Measurements from ENCODE around the gene C20orf204. TPM values are rescaled to one million over a fixed set of nuclear protein-coding genes. Genes with fewer than 3 reads are reported as not detected.
"Not testable (repeated sequence)": the region's sequence is repeated elsewhere in the genome, so short reads cannot be mapped to it uniquely, and the experiment has no call there.

The C20orf204 gene
- polyA plus RNA-seq, 1 donor, result 1.2 TPM

- H3K27me3 ChIP-seq (ENCODE audit: control insufficient read depth, insufficient read depth, low read length), result peaks cover 71% of the 10 kb centered on the region
- H3K4me1 ChIP-seq (ENCODE audit: control insufficient read depth, insufficient read depth, low read length), result peaks cover 27% of the 10 kb centered on the region
- H3K36me3 ChIP-seq (ENCODE audit: control insufficient read depth, insufficient read depth, low read length), result no peaks in the 10 kb centered on the region
- no peak overlapping the region for H3K4me3 ChIP-seq (ENCODE audit: low read length)
- peaks cover 3% of the 10 kb centered on the region for H3K9me3 ChIP-seq (ENCODE audit: control insufficient read depth, low read depth, low read length)
- H3K27ac ChIP-seq (ENCODE audit: low read length), result no peak overlapping the region
- 100% methylated on average over 1 of the region's 17 CpGs for WGBS (ENCODE audit: insufficient coverage, low lambda C conversion rate)
- DNase-seq, result no peak
Measured at GRCh38 chr20:64080813-64081623, 45.0 kb downstream of the C20orf204 start.

- no peak for DNase-seq
- Histone ChIP-seq H3K4me3 (ENCODE audit: low read length) (no peak overlapping the region), H3K9me3 (ENCODE audit: control insufficient read depth, low read depth, low read length) (peaks cover 3% of the 10 kb centered on the region), H3K4me1 (ENCODE audit: control insufficient read depth, insufficient read depth, low read length) (peaks cover 27% of the 10 kb centered on the region), H3K27ac (ENCODE audit: low read length) (no peak overlapping the region), H3K36me3 (ENCODE audit: control insufficient read depth, insufficient read depth, low read length) (no peaks in the 10 kb centered on the region), H3K27me3 (ENCODE audit: control insufficient read depth, insufficient read depth, low read length) (peaks cover 76% of the 10 kb centered on the region)
- WGBS (ENCODE audit: insufficient coverage, low lambda C conversion rate), result no CpG with 5 or more reads among the region's 6 CpGs
Measured at GRCh38 chr20:64081624-64081964, 45.6 kb downstream of the C20orf204 start.

GRCh38 chr20:64082126-64082731, 46.2 kb downstream of the C20orf204 start:
- Histone ChIP-seq H3K4me1 (ENCODE audit: control insufficient read depth, insufficient read depth, low read length) (peaks cover 27% of the 10 kb centered on the region), H3K36me3 (ENCODE audit: control insufficient read depth, insufficient read depth, low read length) (no peaks in the 10 kb centered on the region), H3K9me3 (ENCODE audit: control insufficient read depth, low read depth, low read length) (peaks cover 3% of the 10 kb centered on the region), H3K27me3 (ENCODE audit: control insufficient read depth, insufficient read depth, low read length) (peaks cover 79% of the 10 kb centered on the region), H3K4me3 (ENCODE audit: low read length) (no peak overlapping the region), H3K27ac (ENCODE audit: low read length) (no peak overlapping the region)
- WGBS (ENCODE audit: insufficient coverage, low lambda C conversion rate), result no CpG with 5 or more reads among the region's 13 CpGs
- DNase-seq, result no peak

- no peak overlapping the region for H3K4me3 ChIP-seq (ENCODE audit: low read length)
- no peak for DNase-seq
- H3K27ac ChIP-seq (ENCODE audit: low read length), result no peak overlapping the region
- H3K27me3 ChIP-seq (ENCODE audit: control insufficient read depth, insufficient read depth, low read length), result peaks cover 79% of the 10 kb centered on the region
- no CpG with 5 or more reads among the region's 13 CpGs for WGBS (ENCODE audit: insufficient coverage, low lambda C conversion rate)
- H3K4me1 ChIP-seq (ENCODE audit: control insufficient read depth, insufficient read depth, low read length), result peaks cover 27% of the 10 kb centered on the region
- H3K9me3 ChIP-seq (ENCODE audit: control insufficient read depth, low read depth, low read length), result peaks cover 3% of the 10 kb centered on the region
- H3K36me3 ChIP-seq (ENCODE audit: control insufficient read depth, insufficient read depth, low read length), result no peaks in the 10 kb centered on the region
Measured at GRCh38 chr20:64082820-64083377, 46.9 kb downstream of the C20orf204 start.

GRCh38 chr20:64083378-64083803, 47.4 kb downstream of the C20orf204 start:
- Histone ChIP-seq H3K4me1 (ENCODE audit: control insufficient read depth, insufficient read depth, low read length) (peaks cover 24% of the 10 kb centered on the region), H3K4me3 (ENCODE audit: low read length) (peak overlapping the region; percentile 18), H3K27me3 (ENCODE audit: control insufficient read depth, insufficient read depth, low read length) (peaks cover 76% of the 10 kb centered on the region), H3K36me3 (ENCODE audit: control insufficient read depth, insufficient read depth, low read length) (no peaks in the 10 kb centered on the region), H3K9me3 (ENCODE audit: control insufficient read depth, low read depth, low read length) (peaks cover 3% of the 10 kb centered on the region), H3K27ac (ENCODE audit: low read length) (no peak overlapping the region)
- DNase-seq, result peak in 1 of 2 donors; percentile 68
- WGBS (ENCODE audit: insufficient coverage, low lambda C conversion rate), result no CpG with 5 or more reads among the region's 52 CpGs

GRCh38 chr20:64083804-64084684, 48.1 kb downstream of the C20orf204 start, which contains the start of gene LKAAEAR1:
Gene LKAAEAR1 (minus strand): TSS chr20:64084398. CDS start chr20:64084219, 179 bp downstream.
- DNase-seq, result peak in 1 of 2 donors; percentile 42
- H3K27ac ChIP-seq (ENCODE audit: low read length), result no peak within 1 kb of the TSS

GRCh38 chr20:64084685-64085152, 48.7 kb downstream of the C20orf204 start:
- no peak for DNase-seq
- H3K36me3 ChIP-seq (ENCODE audit: control insufficient read depth, insufficient read depth, low read length), result no peaks in the 10 kb centered on the region
- no CpG with 5 or more reads among the region's 23 CpGs for WGBS (ENCODE audit: insufficient coverage, low lambda C conversion rate)
- peaks cover 3% of the 10 kb centered on the region for H3K9me3 ChIP-seq (ENCODE audit: control insufficient read depth, low read depth, low read length)
- H3K4me1 ChIP-seq (ENCODE audit: control insufficient read depth, insufficient read depth, low read length), result peaks cover 13% of the 10 kb centered on the region
- no peak overlapping the region for H3K4me3 ChIP-seq (ENCODE audit: low read length)
- H3K27ac ChIP-seq (ENCODE audit: low read length), result no peak overlapping the region
- peaks cover 76% of the 10 kb centered on the region for H3K27me3 ChIP-seq (ENCODE audit: control insufficient read depth, insufficient read depth, low read length)

More at GRCh38 chr20:64083804-64084684, 48.1 kb downstream of the C20orf204 start, which contains the start of gene LKAAEAR1:
- WGBS (ENCODE audit: insufficient coverage, low lambda C conversion rate), result no CpG with 5 or more reads among the region's 86 CpGs
- no peaks in the 10 kb centered on the region for H3K36me3 ChIP-seq (ENCODE audit: control insufficient read depth, insufficient read depth, low read length)
- peak within 1 kb of the TSS; percentile 18 for H3K4me3 ChIP-seq (ENCODE audit: low read length)
- H3K27me3 ChIP-seq (ENCODE audit: control insufficient read depth, insufficient read depth, low read length), result peaks cover 76% of the 10 kb centered on the region
- peaks cover 18% of the 10 kb centered on the region for H3K4me1 ChIP-seq (ENCODE audit: control insufficient read depth, insufficient read depth, low read length)
- peaks cover 3% of the 10 kb centered on the region for H3K9me3 ChIP-seq (ENCODE audit: control insufficient read depth, low read depth, low read length)

GRCh38 chr20:64086801-64087200, 50.8 kb downstream of the C20orf204 start:
- no CpG with 5 or more reads among the region's 11 CpGs for WGBS (ENCODE audit: insufficient coverage, low lambda C conversion rate)
- peaks cover 60% of the 10 kb centered on the region for H3K27me3 ChIP-seq (ENCODE audit: control insufficient read depth, insufficient read depth, low read length)
- H3K27ac ChIP-seq (ENCODE audit: low read length), result no peak overlapping the region

GRCh38 chr20:64087226-64087825, 51.3 kb downstream of the C20orf204 start:
- no CpG with 5 or more reads among the region's 36 CpGs for WGBS (ENCODE audit: insufficient coverage, low lambda C conversion rate)
- peaks cover 57% of the 10 kb centered on the region for H3K27me3 ChIP-seq (ENCODE audit: control insufficient read depth, insufficient read depth, low read length)

More at GRCh38 chr20:64086801-64087200, 50.8 kb downstream of the C20orf204 start:
- H3K36me3 ChIP-seq (ENCODE audit: control insufficient read depth, insufficient read depth, low read length), result no peaks in the 10 kb centered on the region
- no peak overlapping the region for H3K4me3 ChIP-seq (ENCODE audit: low read length)
- no peak for DNase-seq
- H3K4me1 ChIP-seq (ENCODE audit: control insufficient read depth, insufficient read depth, low read length), result peaks cover 13% of the 10 kb centered on the region
- H3K9me3 ChIP-seq (ENCODE audit: control insufficient read depth, low read depth, low read length), result peaks cover 3% of the 10 kb centered on the region

More at GRCh38 chr20:64087226-64087825, 51.3 kb downstream of the C20orf204 start:
- not testable (repeated sequence) for H3K4me3 ChIP-seq (ENCODE audit: low read length); H3K36me3 ChIP-seq (ENCODE audit: control insufficient read depth, insufficient read depth, low read length); H3K27ac ChIP-seq (ENCODE audit: low read length); DNase-seq; H3K9me3 ChIP-seq (ENCODE audit: control insufficient read depth, low read depth, low read length)
- peaks cover 13% of the 10 kb centered on the region for H3K4me1 ChIP-seq (ENCODE audit: control insufficient read depth, insufficient read depth, low read length)

Measured in large intestine (tissue), 3 donors.